ENCODE data around the gene PXDN.

DNA sequence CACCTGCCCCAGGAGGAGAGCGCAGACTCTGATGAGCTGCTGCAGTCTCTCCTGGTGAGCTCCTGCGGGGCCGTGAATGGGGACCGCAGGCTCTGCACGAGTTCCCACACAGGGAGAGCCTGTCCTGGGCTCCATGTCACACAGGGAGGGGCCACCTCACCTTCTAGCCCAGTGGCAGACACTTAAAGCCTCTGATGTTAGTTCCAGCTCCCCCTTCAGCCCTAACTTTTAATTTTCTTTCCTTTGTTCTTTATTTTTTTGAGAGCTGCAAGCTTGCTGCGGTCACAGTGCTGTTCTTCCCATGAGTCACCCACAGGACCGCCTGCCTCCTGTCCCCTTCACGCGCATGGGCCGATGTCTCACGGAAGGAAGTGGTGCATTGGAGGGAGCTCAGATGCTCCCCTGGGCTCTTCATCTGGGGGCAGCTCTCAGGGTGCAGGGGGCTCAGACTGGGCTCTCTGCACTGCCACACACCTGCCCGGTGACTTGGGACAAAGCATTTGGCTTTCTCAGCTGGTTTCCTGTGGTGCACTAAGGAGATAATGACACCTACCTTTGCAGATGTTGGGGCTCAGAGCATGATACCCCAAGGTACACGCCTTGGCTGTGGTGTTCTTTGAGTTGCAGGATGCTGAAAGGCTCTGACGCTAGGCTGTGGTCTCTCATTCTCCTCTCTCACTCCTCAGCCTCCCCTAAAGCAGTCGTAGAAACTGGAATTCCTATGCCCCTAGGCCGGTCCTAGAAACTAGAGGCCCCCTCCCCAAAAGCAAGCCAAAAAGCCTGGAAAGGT lies 37.2 kb upstream of the PXDN start:
- TF ChIP-seq, protein P1, sequence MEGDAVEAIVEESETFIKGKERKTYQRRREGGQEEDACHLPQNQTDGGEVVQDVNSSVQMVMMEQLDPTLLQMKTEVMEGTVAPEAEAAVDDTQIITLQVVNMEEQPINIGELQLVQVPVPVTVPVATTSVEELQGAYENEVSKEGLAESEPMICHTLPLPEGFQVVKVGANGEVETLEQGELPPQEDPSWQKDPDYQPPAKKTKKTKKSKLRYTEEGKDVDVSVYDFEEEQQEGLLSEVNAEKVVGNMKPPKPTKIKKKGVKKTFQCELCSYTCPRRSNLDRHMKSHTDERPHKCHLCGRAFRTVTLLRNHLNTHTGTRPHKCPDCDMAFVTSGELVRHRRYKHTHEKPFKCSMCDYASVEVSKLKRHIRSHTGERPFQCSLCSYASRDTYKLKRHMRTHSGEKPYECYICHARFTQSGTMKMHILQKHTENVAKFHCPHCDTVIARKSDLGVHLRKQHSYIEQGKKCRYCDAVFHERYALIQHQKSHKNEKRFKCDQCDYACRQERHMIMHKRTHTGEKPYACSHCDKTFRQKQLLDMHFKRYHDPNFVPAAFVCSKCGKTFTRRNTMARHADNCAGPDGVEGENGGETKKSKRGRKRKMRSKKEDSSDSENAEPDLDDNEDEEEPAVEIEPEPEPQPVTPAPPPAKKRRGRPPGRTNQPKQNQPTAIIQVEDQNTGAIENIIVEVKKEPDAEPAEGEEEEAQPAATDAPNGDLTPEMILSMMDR (IDR thresholded peaks at IDR 0.05), result no peak
- no peak for TF ChIP-seq POLR2A (IDR thresholded peaks at IDR 0.05)
- no peak for TF ChIP-seq EP300 (IDR thresholded peaks at IDR 0.05; ENCODE audit: low read depth)
- no peak for TF ChIP-seq POLR2AphosphoS5 (IDR thresholded peaks at IDR 0.05)
